ENCODE data around the gene TFDP2.
A peak's percentile ranks its signal among the peaks of the same experiment; 100 is the strongest.
"Not testable (repeated sequence)": the region's sequence is repeated elsewhere in the genome, so short reads cannot be mapped to it uniquely, and the experiment has no call there.

The TFDP2 gene

DNA sequence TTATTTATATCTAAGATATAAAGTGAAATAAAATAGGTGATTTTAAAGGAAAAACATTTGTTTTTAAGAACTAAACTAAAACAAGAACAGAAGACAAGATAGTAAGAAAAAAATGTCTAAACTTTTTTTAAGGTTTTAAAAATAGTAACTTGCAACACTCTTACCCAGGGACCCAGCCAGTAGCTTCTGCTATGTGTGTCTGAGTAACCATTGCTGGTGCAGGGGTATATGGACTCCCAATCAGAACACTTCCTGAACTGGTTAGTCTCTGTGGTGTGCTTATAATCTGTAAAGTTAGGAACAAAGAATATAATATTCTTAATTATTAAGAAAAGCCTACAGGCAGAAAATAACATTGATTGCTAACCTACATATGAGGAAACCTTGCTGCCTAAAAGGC is 154.5 kb downstream of the TFDP2 start:
- no peak for DNase-seq (ENCODE audit: low read depth)
- TF ChIP-seq, protein P1, sequence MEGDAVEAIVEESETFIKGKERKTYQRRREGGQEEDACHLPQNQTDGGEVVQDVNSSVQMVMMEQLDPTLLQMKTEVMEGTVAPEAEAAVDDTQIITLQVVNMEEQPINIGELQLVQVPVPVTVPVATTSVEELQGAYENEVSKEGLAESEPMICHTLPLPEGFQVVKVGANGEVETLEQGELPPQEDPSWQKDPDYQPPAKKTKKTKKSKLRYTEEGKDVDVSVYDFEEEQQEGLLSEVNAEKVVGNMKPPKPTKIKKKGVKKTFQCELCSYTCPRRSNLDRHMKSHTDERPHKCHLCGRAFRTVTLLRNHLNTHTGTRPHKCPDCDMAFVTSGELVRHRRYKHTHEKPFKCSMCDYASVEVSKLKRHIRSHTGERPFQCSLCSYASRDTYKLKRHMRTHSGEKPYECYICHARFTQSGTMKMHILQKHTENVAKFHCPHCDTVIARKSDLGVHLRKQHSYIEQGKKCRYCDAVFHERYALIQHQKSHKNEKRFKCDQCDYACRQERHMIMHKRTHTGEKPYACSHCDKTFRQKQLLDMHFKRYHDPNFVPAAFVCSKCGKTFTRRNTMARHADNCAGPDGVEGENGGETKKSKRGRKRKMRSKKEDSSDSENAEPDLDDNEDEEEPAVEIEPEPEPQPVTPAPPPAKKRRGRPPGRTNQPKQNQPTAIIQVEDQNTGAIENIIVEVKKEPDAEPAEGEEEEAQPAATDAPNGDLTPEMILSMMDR (IDR thresholded peaks at IDR 0.05; ENCODE audit: low read depth, low read length, missing control alignments): no peak
- no peak overlapping the region for H3K4me3 ChIP-seq (ENCODE audit: low read depth, low read length)

DNA sequence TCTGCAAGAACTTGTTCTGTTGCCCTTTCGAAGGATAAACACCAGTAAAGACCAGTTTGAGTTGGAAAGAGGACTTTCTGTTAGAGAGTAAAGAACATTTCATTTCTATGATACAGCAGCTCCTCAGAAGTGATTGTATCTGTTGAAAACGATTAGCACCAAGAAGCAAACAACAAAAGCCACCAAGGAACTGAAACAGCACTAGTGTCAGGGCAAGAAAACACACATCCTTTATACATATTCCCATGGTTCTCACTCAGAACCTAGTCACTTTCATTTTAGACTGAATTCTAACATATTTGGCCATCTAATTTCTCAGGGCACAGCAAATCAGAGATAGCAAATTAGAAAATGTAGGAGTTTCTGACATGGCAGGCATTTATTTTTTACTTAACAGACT is 156.8 kb downstream of the TFDP2 start:
- TF ChIP-seq, protein P1 (IDR thresholded peaks at IDR 0.05; ENCODE audit: low read depth, low read length, missing control alignments): no peak
- peak; percentile 26 for DNase-seq (ENCODE audit: low read depth)
- no peak overlapping the region for H3K4me3 ChIP-seq (ENCODE audit: low read depth, low read length)

- TF ChIP-seq, protein P1 (IDR thresholded peaks at IDR 0.05; ENCODE audit: low read depth, low read length, missing control alignments): no peak
- no peak overlapping the region for H3K4me3 ChIP-seq (ENCODE audit: low read depth, low read length)
- DNase-seq (ENCODE audit: low read depth): no peak
Observed at GRCh38 chr3:141986548-141987107, 162.7 kb downstream of the TFDP2 start.

GRCh38 chr3:141981084-141981483 is 168.3 kb downstream of the TFDP2 start:
- no peak overlapping the region for H3K4me3 ChIP-seq (ENCODE audit: low read depth, low read length)
- TF ChIP-seq, protein P1 (IDR thresholded peaks at IDR 0.05; ENCODE audit: low read depth, low read length, missing control alignments): no peak
- DNase-seq (ENCODE audit: low read depth): no peak

DNA sequence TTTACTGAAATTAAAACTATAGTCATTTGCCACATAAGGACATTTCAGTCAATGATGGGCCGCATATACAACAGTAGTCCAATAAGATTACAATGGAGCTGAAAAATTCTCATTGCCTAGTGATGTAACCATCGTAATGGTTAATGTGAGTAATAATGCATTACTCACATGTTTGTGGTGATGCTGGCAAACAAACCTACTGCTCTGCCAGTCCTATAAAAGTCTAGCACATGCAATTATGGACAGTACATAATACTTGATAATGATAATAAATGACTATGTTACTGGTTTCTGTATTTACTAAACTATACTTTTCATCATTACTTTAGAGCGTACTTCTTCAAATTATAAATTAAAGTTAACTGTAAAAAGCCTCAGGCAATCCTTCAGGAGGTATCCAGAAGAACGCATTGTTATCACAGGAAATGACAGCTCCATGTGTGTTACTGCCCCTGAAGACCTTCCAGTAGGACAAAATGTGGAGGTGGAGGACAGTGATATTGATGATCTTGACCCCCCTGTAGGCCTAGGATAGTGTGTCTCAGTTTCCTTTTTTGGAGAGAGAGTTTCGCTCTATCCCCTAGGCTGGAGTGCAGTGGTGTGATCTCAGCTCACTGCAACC is 170.2 kb downstream of the TFDP2 start:
- no peak for DNase-seq (ENCODE audit: low read depth)
- no peak overlapping the region for H3K4me3 ChIP-seq (ENCODE audit: low read depth, low read length)
- TF ChIP-seq, protein P1 (IDR thresholded peaks at IDR 0.05; ENCODE audit: low read depth, low read length, missing control alignments): no peak

DNA sequence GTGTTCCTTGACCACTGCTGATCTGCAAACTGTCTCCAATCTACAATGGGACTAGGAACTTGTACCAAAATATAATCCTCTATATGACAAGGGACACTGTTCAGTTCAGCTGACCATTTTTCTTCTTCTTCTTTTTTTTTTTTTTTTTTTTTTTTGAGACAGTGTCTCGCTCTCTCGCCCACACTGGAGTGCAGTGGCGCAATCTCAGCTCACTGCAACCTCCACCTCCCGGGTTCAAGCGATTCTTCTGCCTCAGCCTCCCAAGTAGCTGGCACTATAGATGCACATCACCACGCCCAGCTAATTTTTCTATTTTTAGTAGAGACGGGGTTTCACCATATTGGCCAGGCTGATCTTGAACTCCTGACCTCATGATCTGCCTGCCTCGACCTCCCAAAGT is 174.6 kb downstream of the TFDP2 start:
- H3K4me3 ChIP-seq (ENCODE audit: low read depth, low read length); DNase-seq (ENCODE audit: low read depth): not testable (repeated sequence)

- TF ChIP-seq, protein P1 (IDR thresholded peaks at IDR 0.05; ENCODE audit: low read depth, low read length, missing control alignments): no peak
- no peak for DNase-seq (ENCODE audit: low read depth)
- no peak overlapping the region for H3K4me3 ChIP-seq (ENCODE audit: low read depth, low read length)
Observed at GRCh38 chr3:141972399-141972798, 176.9 kb downstream of the TFDP2 start.

Measured in GM12864 (cell line).